Progenitor cell of endocrine pancreas (in vitro differentiated cells): ENCODE results near the gene PLXNC1. TPM values are rescaled to one million over a fixed set of nuclear protein-coding genes. Genes with fewer than 3 reads are reported as not detected.

Experiments
- DNase-seq: peaks from one replicate; pipeline ENCODE4 v3.0.0; 2021; ENCODE audit warnings: low spot score; ENCODE audit not compliant: unreplicated experiment
- H3K27ac Mint-ChIP-seq: 2 replicates; pipeline ENCODE4 v1.8.0; 2021; ENCODE audit warnings: mild to moderate bottlenecking, moderate library complexity, mixed read lengths
- H3K27me3 Mint-ChIP-seq: 2 replicates; pipeline ENCODE4 v1.8.0; 2021; ENCODE audit warnings: mixed read lengths
- H3K36me3 Mint-ChIP-seq: 2 replicates; pipeline ENCODE4 v1.8.0; 2022; ENCODE audit warnings: mixed read lengths; ENCODE audit not compliant: insufficient read depth
- H3K4me1 Mint-ChIP-seq: 2 replicates; pipeline ENCODE4 v1.8.0; 2021; ENCODE audit warnings: low read depth, mixed read lengths
- H3K4me3 Mint-ChIP-seq: 2 replicates; pipeline ENCODE4 v1.8.0; 2021; ENCODE audit warnings: low read depth, mild to moderate bottlenecking, moderate library complexity, mixed read lengths
- H3K9me3 Mint-ChIP-seq: 2 replicates; pipeline ENCODE4 v1.8.0; 2021; ENCODE audit warnings: low read depth, mixed read lengths
- CTCF ChIP-seq: fragments of 200-600 bp; sonication (generic); IDR thresholded peaks from one replicate; pipeline ENCODE4 v1.5.0; 2021; ENCODE audit warnings: antibody characterized with exemption, mild to moderate bottlenecking; ENCODE audit not compliant: unreplicated experiment
- total RNA-seq: library from RNA; stranded (reverse); gene quantifications from 2 replicates; pipeline ENCODE4 v1.2.1, GENCODE V29; 2021

Gene PLXNC1
- total RNA-seq, 1 donor from 2014 or later, result 25.7 TPM

- Mint-ChIP-seq H3K4me1 (peaks cover 7% of the 10 kb centered on the region), H3K4me3 (no peak overlapping the region), H3K9me3 (no peaks in the 10 kb centered on the region), H3K27ac (no peak overlapping the region), H3K36me3 (peaks cover 13% of the 10 kb centered on the region), H3K27me3 (no peaks in the 10 kb centered on the region)
- TF ChIP-seq CTCF, result no peak
- no peak for DNase-seq
Observed at GRCh38 chr12:94227066-94227465, 78.7 kb downstream of the PLXNC1 start.

- DNase-seq, result no peak
- Mint-ChIP-seq H3K27ac (no peak overlapping the region), H3K4me3 (no peak overlapping the region), H3K36me3 (peaks cover 11% of the 10 kb centered on the region), H3K4me1 (peaks cover 7% of the 10 kb centered on the region), H3K27me3 (no peaks in the 10 kb centered on the region), H3K9me3 (no peaks in the 10 kb centered on the region)
- no peak for TF ChIP-seq CTCF
Observed at GRCh38 chr12:94228488-94228907, 80.1 kb downstream of the PLXNC1 start.

GRCh38 chr12:94229902-94230301 is 81.5 kb downstream of the PLXNC1 start:
- Mint-ChIP-seq H3K27me3 (no peaks in the 10 kb centered on the region), H3K9me3 (no peaks in the 10 kb centered on the region)

GRCh38 chr12:94230357-94230905 is 82.1 kb downstream of the PLXNC1 start:
- Mint-ChIP-seq H3K4me3 (no peak overlapping the region), H3K9me3 (no peaks in the 10 kb centered on the region), H3K36me3 (peaks cover 7% of the 10 kb centered on the region), H3K4me1 (peaks cover 7% of the 10 kb centered on the region), H3K27ac (peak overlapping the region; percentile 47), H3K27me3 (no peaks in the 10 kb centered on the region)
- DNase-seq, result no peak
- TF ChIP-seq CTCF, result no peak

More at GRCh38 chr12:94229902-94230301, 81.5 kb downstream of the PLXNC1 start:
- Mint-ChIP-seq H3K4me3 (no peak overlapping the region), H3K4me1 (peaks cover 7% of the 10 kb centered on the region), H3K36me3 (peaks cover 7% of the 10 kb centered on the region), H3K27ac (no peak overlapping the region)
- DNase-seq, result no peak
- no peak for TF ChIP-seq CTCF

GRCh38 chr12:94231709-94232108 is 83.3 kb downstream of the PLXNC1 start:
- Mint-ChIP-seq H3K9me3 (no peaks in the 10 kb centered on the region), H3K4me1 (peaks cover 5% of the 10 kb centered on the region), H3K27me3 (no peaks in the 10 kb centered on the region), H3K36me3 (peaks cover 9% of the 10 kb centered on the region), H3K27ac (no peak overlapping the region), H3K4me3 (no peak overlapping the region)
- TF ChIP-seq CTCF, result no peak
- no peak for DNase-seq
